Upper lobe of right lung (tissue), 1 donor: ENCODE results near the gene MACF1. TPM values are rescaled to one million over a fixed set of nuclear protein-coding genes. Genes with fewer than 3 reads are reported as not detected.

Experiments used
- ATAC-seq: fragments of 200-7000 bp; cut with Tn5 transposase; one replicate; pipeline ENCODE4 v1.9.1; 2020; ENCODE audit warnings: mild to moderate bottlenecking, moderate library complexity
- DNase-seq: peaks from one replicate; pipeline ENCODE4 v3.0.0-alpha.2; 2020
- H3K27ac ChIP-seq: fragments of 200-600 bp; one replicate; pipeline ENCODE4 v1.8.0; 2022
- H3K27me3 ChIP-seq: fragments of 200-600 bp; one replicate; pipeline ENCODE4 v1.8.0; 2022; ENCODE audit warnings: mild to moderate bottlenecking
- H3K36me3 ChIP-seq: fragments of 200-600 bp; one replicate; pipeline ENCODE4 v1.8.0; 2022
- H3K4me1 ChIP-seq: fragments of 200-600 bp; one replicate; pipeline ENCODE4 v1.8.0; 2022
- H3K4me3 ChIP-seq: fragments of 200-600 bp; one replicate; pipeline ENCODE4 v1.8.0; 2022; ENCODE audit warnings: mild to moderate bottlenecking
- H3K9me3 ChIP-seq: fragments of 200-600 bp; one replicate; pipeline ENCODE4 v1.8.0; 2022
- intact Hi-C: fragments of 100-400 bp; cut with DNase I; formaldehyde crosslinking; loops from one replicate; pipeline ENCODE4 v1.11.0; 2022
- total RNA-seq: library from RNA; stranded (reverse); fragmentation: NEBNext Ultra II Directional; extraction: Animal tissue kit (Norgen Biotek cat#: 25700); gene quantifications from one replicate; pipeline ENCODE4 v1.2.1, GENCODE V29; 2021
- TF ChIP-seq, protein P1 (sequence below): fragments of 200-600 bp; IDR thresholded peaks from one replicate; pipeline ENCODE4 v1.8.0; 2022; ENCODE audit warnings: antibody characterized with exemption
- donor health status: DM: no; HTN: yes; CAD: no; lungs with severe emphysema.

Gene MACF1
- total RNA-seq, 1 donor from 2014 or later, result 814 TPM

DNA sequence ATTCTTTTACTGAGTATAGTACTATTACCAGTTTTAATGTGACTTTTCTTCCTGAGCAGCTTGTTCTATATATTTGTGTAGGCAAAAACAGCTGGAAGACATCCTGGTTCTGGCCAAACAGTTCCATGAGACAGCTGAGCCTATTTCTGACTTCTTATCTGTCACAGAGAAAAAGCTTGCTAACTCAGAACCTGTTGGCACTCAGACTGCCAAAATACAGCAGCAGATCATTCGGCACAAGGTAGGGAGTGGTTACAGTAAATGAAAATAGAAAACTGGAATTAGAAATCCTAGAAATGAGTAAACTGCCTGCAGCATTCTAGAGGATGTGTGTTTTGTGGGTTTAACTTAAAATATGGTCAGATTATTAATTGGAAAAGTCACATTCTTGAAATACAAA lies 222.9 kb downstream of the MACF1 start:
- no peaks in the 10 kb centered on the region for H3K4me1 ChIP-seq
- DNase-seq (no peak), ATAC-seq (no peak)
- H3K4me3 ChIP-seq, result no peak overlapping the region
- H3K27me3 ChIP-seq, result no peaks in the 10 kb centered on the region
- H3K36me3 ChIP-seq, result peaks cover 100% of the 10 kb centered on the region
- no peak overlapping the region for H3K27ac ChIP-seq
- TF ChIP-seq, protein P1, sequence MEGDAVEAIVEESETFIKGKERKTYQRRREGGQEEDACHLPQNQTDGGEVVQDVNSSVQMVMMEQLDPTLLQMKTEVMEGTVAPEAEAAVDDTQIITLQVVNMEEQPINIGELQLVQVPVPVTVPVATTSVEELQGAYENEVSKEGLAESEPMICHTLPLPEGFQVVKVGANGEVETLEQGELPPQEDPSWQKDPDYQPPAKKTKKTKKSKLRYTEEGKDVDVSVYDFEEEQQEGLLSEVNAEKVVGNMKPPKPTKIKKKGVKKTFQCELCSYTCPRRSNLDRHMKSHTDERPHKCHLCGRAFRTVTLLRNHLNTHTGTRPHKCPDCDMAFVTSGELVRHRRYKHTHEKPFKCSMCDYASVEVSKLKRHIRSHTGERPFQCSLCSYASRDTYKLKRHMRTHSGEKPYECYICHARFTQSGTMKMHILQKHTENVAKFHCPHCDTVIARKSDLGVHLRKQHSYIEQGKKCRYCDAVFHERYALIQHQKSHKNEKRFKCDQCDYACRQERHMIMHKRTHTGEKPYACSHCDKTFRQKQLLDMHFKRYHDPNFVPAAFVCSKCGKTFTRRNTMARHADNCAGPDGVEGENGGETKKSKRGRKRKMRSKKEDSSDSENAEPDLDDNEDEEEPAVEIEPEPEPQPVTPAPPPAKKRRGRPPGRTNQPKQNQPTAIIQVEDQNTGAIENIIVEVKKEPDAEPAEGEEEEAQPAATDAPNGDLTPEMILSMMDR, result no peak
- intact Hi-C loops, result no loop called here
- H3K9me3 ChIP-seq, result no peaks in the 10 kb centered on the region

DNA sequence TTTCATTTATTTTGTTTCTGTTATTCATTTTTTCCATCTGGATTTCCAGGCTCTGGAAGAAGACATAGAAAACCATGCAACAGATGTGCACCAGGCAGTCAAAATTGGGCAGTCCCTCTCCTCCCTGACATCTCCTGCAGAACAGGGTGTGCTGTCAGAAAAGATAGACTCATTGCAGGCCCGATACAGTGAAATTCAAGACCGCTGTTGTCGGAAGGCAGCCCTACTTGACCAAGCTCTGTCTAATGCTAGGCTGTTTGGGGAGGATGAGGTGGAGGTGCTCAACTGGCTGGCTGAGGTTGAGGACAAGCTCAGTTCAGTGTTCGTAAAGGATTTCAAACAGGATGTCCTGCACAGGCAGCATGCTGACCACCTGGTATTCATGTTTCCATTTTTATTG lies 223.4 kb downstream of the MACF1 start:
- ATAC-seq (no peak), DNase-seq (no peak)
- H3K27me3 ChIP-seq, result no peaks in the 10 kb centered on the region
- peaks cover 100% of the 10 kb centered on the region for H3K36me3 ChIP-seq
- TF ChIP-seq, protein P1, result no peak
- no peak overlapping the region for H3K4me3 ChIP-seq
- no peaks in the 10 kb centered on the region for H3K4me1 ChIP-seq
- intact Hi-C loops, result no loop called here
- H3K9me3 ChIP-seq, result no peaks in the 10 kb centered on the region
- no peak overlapping the region for H3K27ac ChIP-seq

DNA sequence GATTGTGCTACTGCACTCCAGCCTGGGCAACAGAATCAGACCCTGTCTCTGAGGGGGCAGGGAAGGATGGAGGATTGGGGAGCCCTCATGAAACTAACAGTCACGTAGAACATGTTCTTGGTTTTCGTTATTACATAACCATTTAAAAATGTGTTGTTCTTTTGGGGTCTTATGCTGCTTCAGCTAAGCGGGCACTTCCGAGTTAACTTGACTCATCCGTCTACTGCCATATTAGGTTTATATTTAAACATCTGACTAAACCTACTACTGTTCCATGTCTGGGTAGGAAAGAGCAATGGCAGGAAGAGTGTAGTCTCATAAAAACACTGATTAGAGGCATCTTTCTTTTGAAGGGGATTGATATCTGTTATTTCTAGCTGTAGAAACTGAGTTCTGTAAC lies 227.4 kb downstream of the MACF1 start:
- DNase-seq, result no peak
- H3K4me1 ChIP-seq, result peaks cover 14% of the 10 kb centered on the region
- no peak overlapping the region for H3K27ac ChIP-seq
- H3K9me3 ChIP-seq, result no peaks in the 10 kb centered on the region
- intact Hi-C loops, result no loop called here
- H3K4me3 ChIP-seq, result no peak overlapping the region
- no peak for ATAC-seq
- TF ChIP-seq, protein P1, result no peak
- H3K27me3 ChIP-seq, result no peaks in the 10 kb centered on the region
- H3K36me3 ChIP-seq, result peaks cover 100% of the 10 kb centered on the region

DNA sequence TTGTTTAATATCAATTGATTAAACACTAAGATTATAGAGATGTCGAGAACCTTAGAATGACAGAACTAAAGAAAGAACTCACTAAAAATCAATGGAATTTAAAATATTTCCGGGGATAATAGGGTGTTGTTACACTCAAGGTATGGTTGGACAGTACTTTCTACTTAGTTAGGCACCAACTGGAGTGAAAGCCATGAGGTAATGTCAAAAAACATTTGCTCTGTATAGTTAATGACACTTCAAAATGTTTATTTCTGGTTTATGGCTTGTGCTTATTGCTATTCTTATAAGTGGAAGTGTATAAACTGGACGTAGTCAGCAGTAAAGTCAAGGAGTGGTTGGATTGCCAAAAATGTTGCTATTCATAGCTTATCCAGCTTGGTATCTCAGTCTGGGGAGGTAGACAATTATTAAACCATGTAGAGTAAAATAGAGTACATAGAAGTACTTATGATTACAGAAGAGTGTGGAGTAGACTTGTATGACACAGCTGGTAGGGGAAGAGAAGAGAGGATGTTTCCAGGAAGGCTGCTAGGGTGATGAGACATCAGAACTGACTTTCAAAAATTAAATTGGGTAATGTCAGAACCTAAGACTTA lies 230.4 kb downstream of the MACF1 start:
- DNase-seq (no peak), ATAC-seq (peak; percentile 93)
- TF ChIP-seq, protein P1, result no peak
- H3K27me3 ChIP-seq, result no peaks in the 10 kb centered on the region
- peaks cover 100% of the 10 kb centered on the region for H3K36me3 ChIP-seq
- H3K27ac ChIP-seq, result peak overlapping the region; percentile 44
- H3K4me3 ChIP-seq, result no peak overlapping the region
- peaks cover 14% of the 10 kb centered on the region for H3K4me1 ChIP-seq
- intact Hi-C loops, result no loop called here
- no peaks in the 10 kb centered on the region for H3K9me3 ChIP-seq

DNA sequence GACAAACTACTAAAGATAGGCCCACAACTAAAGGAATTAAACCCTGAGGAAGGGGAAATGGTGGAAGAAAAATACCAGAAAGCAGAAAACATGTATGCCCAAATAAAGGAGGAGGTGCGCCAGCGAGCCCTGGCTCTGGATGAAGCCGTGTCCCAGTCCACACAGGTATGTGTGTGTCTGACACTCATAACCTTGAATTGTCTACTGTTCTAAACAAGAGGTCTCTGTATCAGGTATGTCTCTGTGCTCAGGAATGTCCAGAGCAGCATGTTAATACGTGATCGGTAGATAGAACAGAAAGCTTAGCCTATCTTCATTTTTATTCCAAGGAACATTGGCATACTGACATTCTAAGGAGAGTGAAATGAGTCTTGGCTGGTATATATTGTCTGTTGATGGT lies 231.1 kb downstream of the MACF1 start:
- ATAC-seq (no peak), DNase-seq (no peak)
- no peak overlapping the region for H3K27ac ChIP-seq
- no peaks in the 10 kb centered on the region for H3K9me3 ChIP-seq
- H3K4me1 ChIP-seq, result peaks cover 14% of the 10 kb centered on the region
- TF ChIP-seq, protein P1, result no peak
- H3K36me3 ChIP-seq, result peaks cover 100% of the 10 kb centered on the region
- H3K4me3 ChIP-seq, result no peak overlapping the region
- H3K27me3 ChIP-seq, result no peaks in the 10 kb centered on the region
- intact Hi-C loops, result no loop called here

DNA sequence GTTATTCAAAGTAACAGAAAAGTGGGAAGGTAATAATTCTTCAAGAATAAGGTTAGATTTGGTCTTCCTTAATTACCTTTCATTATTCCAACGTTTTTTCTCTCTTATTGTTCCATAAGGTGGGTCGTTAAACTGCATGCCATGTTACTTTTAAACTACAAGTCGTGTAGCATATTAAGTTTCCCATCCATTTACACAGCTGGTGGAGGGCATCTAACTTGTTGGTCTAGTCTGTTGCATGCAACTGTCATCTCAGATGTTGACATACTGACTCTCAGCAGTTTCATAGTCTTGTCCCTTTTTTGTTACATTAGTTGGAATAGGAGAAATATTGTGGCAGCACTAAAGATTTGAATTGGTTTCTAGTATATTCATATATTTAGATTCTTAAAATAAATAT lies 232.3 kb downstream of the MACF1 start:
- TF ChIP-seq, protein P1, result no peak
- Histone ChIP-seq H3K27me3 (no peaks in the 10 kb centered on the region), H3K36me3 (peaks cover 100% of the 10 kb centered on the region), H3K4me1 (peaks cover 14% of the 10 kb centered on the region), H3K4me3 (no peak overlapping the region), H3K9me3 (no peaks in the 10 kb centered on the region), H3K27ac (no peak overlapping the region)
- intact Hi-C loops, result no loop called here
- DNase-seq (no peak), ATAC-seq (no peak)
